NT2/D1 (cell line): ENCODE measurements around the gene RASAL2.

ENCODE experiments used
- SUZ12 ChIP-seq: IDR thresholded peaks from 2 replicates; pipeline ENCODE4 v1.6.1; 2011; ENCODE audit not compliant: insufficient read length, insufficient read depth; ENCODE audit errors: extremely low read depth
- YY1 ChIP-seq: IDR thresholded peaks from 2 replicates; pipeline ENCODE4 v1.6.1; 2011; ENCODE audit not compliant: insufficient read length, insufficient read depth
- ZNF274 ChIP-seq: IDR thresholded peaks from 2 replicates; pipeline ENCODE4 v1.6.1; 2011; ENCODE audit warnings: mild to moderate bottlenecking, low read depth, low read length

DNA sequence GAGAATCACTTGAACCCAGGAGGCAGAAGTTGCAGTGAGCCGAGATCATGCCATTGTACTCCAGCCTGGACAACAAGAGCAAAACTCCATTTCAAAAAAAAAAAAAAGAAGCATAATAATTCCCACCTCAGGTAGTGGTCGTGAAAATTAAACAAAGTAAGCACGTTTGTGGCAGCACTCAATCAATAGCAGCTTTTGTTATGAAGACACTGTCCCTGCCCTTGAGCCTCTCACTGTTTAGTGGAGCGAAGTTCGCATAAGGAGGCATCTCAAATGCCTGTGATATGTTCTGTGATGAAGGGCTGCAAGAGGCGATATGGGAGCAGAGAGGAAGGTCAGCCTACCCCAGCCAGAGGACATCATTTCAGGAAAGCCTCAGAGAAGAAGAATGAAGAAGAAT lies 43.8 kb upstream of the RASAL2 start:
- TF ChIP-seq YY1 (no peak), ZNF274 (no peak), SUZ12 (no peak)
